GM19463 (cell line): ENCODE measurements around the gene RALGAPA2.

Experiments used
- ATAC-seq: cut with Tn5 transposase; IDR thresholded peaks from one replicate; pipeline ENCODE4 v1.9.1; 2021; ENCODE audit warnings: mild to moderate bottlenecking, moderate library complexity; ENCODE audit not compliant: unreplicated experiment

Gene RALGAPA2

GRCh38 chr20:20712474-20713243 is at the start of gene RALGAPA2:
TSS of gene RALGAPA2 (minus strand) at chr20:20712644. CDS start at chr20:20712480, 164 bp downstream.
- ATAC-seq = peak; percentile 89

- ATAC-seq = no peak
These were observed 48.9 kb upstream of the RALGAPA2 start for GRCh38 chr20:20761301-20761700.

GRCh38 chr20:20759132-20759531 is 46.7 kb upstream of the RALGAPA2 start:
- ATAC-seq = no peak

GRCh38 chr20:20755674-20756319 is 43.4 kb upstream of the RALGAPA2 start:
- ATAC-seq = no peak

GRCh38 chr20:20755231-20755630 is 42.8 kb upstream of the RALGAPA2 start:
- no peak for ATAC-seq

- no peak for ATAC-seq
These were observed 42.3 kb upstream of the RALGAPA2 start for GRCh38 chr20:20754714-20755113.

- ATAC-seq = no peak
These were observed 40.3 kb upstream of the RALGAPA2 start for GRCh38 chr20:20752712-20753111.

- no peak for ATAC-seq
These were observed 34.9 kb upstream of the RALGAPA2 start for GRCh38 chr20:20747298-20747697.

GRCh38 chr20:20744170-20744725 is 31.8 kb upstream of the RALGAPA2 start:
- ATAC-seq = no peak

GRCh38 chr20:20743511-20744169 is 31.2 kb upstream of the RALGAPA2 start:
- ATAC-seq = no peak

GRCh38 chr20:20741087-20742045 is 28.9 kb upstream of the RALGAPA2 start:
- ATAC-seq = no peak

- ATAC-seq = no peak
These were observed 28.1 kb upstream of the RALGAPA2 start for GRCh38 chr20:20740541-20740940.

- ATAC-seq = no peak
These were observed 24.7 kb upstream of the RALGAPA2 start for GRCh38 chr20:20737158-20737557.

- ATAC-seq = peak; percentile 35
These were observed 23.9 kb upstream of the RALGAPA2 start for GRCh38 chr20:20736303-20736702.

GRCh38 chr20:20734475-20734948 is 22.1 kb upstream of the RALGAPA2 start:
- peak; percentile 59 for ATAC-seq

- no peak for ATAC-seq
These were observed 21.5 kb upstream of the RALGAPA2 start for GRCh38 chr20:20733943-20734342.

GRCh38 chr20:20732641-20733040 is 20.2 kb upstream of the RALGAPA2 start:
- ATAC-seq = no peak

GRCh38 chr20:20731945-20732296 is 19.5 kb upstream of the RALGAPA2 start:
- ATAC-seq = no peak

- ATAC-seq = no peak
These were observed 18.8 kb upstream of the RALGAPA2 start for GRCh38 chr20:20731000-20731944.
